Ishikawa (cell line): ENCODE results near the gene HIF1A.

Experiments used
- CEBPB ChIP-seq: IDR thresholded peaks from 2 replicates; pipeline ENCODE4 v1.6.1; 2012
- CREB1 ChIP-seq: IDR thresholded peaks from 2 replicates; pipeline ENCODE4 v1.6.1; 2012; ENCODE audit warnings: low read depth
- EGR1 ChIP-seq: IDR thresholded peaks from 2 replicates; pipeline ENCODE4 v1.6.1; 2012
- EP300 ChIP-seq: IDR thresholded peaks from 2 replicates; pipeline ENCODE4 v1.6.1; 2012; ENCODE audit warnings: borderline replicate concordance
- FOXM1 ChIP-seq: IDR thresholded peaks from 2 replicates; pipeline ENCODE4 v1.6.1; 2012; ENCODE audit warnings: low read depth, borderline replicate concordance
- MAX ChIP-seq: IDR thresholded peaks from 2 replicates; pipeline ENCODE4 v1.6.1; 2012
- NFIC ChIP-seq: IDR thresholded peaks from 2 replicates; pipeline ENCODE4 v1.6.1; 2012
- RAD21 ChIP-seq: IDR thresholded peaks from 2 replicates; pipeline ENCODE4 v1.6.1; 2012; ENCODE audit warnings: low read depth
- REST ChIP-seq: IDR thresholded peaks from 2 replicates; pipeline ENCODE4 v1.6.1; 2012; ENCODE audit warnings: low read depth, mild to moderate bottlenecking
- TAF1 ChIP-seq: IDR thresholded peaks from 2 replicates; pipeline ENCODE4 v1.6.1; 2012; ENCODE audit warnings: low read depth, mild to moderate bottlenecking
- TCF12 ChIP-seq: IDR thresholded peaks from 2 replicates; pipeline ENCODE4 v1.6.1; 2012; ENCODE audit warnings: low read depth
- TEAD4 ChIP-seq: IDR thresholded peaks from 2 replicates; pipeline ENCODE4 v1.6.1; 2012
- USF1 ChIP-seq: IDR thresholded peaks from 2 replicates; pipeline ENCODE4 v1.6.1; 2012
- YY1 ChIP-seq: IDR thresholded peaks from 2 replicates; pipeline ENCODE4 v1.6.1; 2012; ENCODE audit warnings: low read depth
- ZBTB7A ChIP-seq: IDR thresholded peaks from 2 replicates; pipeline ENCODE4 v1.6.1; 2012; ENCODE audit warnings: low read depth

HIF1A gene

GRCh38 chr14:61649283-61649682, 46.0 kb upstream of the HIF1A start:
- no peak for TF ChIP-seq ZBTB7A
- TF ChIP-seq REST, result no peak
- no peak for TF ChIP-seq MAX
- TF ChIP-seq EP300, result no peak
- no peak for TF ChIP-seq TCF12
- no peak for TF ChIP-seq EGR1
- no peak for TF ChIP-seq RAD21
- TF ChIP-seq YY1, result no peak
- TF ChIP-seq CEBPB, result no peak
- TF ChIP-seq CREB1, result no peak
- TF ChIP-seq TAF1, result no peak
- no peak for TF ChIP-seq USF1
- no peak for TF ChIP-seq FOXM1
- TF ChIP-seq TEAD4, result no peak
- TF ChIP-seq NFIC, result no peak

- TF ChIP-seq EP300 (no peak), ZBTB7A (no peak), REST (no peak), EGR1 (no peak), CEBPB (no peak)
Measured at GRCh38 chr14:61651355-61651754, 44.0 kb upstream of the HIF1A start.

- TF ChIP-seq TCF12 (no peak), CEBPB (no peak), RAD21 (no peak), CREB1 (no peak), FOXM1 (no peak), ZBTB7A (no peak), EP300 (no peak), MAX (no peak), TEAD4 (no peak), USF1 (no peak), REST (no peak)
Measured at GRCh38 chr14:61652526-61653262, 42.6 kb upstream of the HIF1A start.

GRCh38 chr14:61653507-61653906, 41.8 kb upstream of the HIF1A start:
- no peak for TF ChIP-seq CEBPB
- no peak for TF ChIP-seq NFIC
- TF ChIP-seq EGR1, result no peak
- TF ChIP-seq EP300, result no peak
- TF ChIP-seq CREB1, result no peak
- no peak for TF ChIP-seq RAD21
- no peak for TF ChIP-seq YY1
- no peak for TF ChIP-seq USF1
- no peak for TF ChIP-seq REST
- no peak for TF ChIP-seq TCF12
- TF ChIP-seq TAF1, result no peak
